GM18909 (cell line): ENCODE data around the gene HECTD4.
"Not testable (repeated sequence)": the region's sequence is repeated elsewhere in the genome, so short reads cannot be mapped to it uniquely, and the experiment has no call there.

Experiments
- ATAC-seq: cut with Tn5 transposase; IDR thresholded peaks from one replicate; pipeline ENCODE4 v1.9.1; 2021; ENCODE audit warnings: mild to moderate bottlenecking; ENCODE audit not compliant: unreplicated experiment, poor library complexity

HECTD4 gene

DNA sequence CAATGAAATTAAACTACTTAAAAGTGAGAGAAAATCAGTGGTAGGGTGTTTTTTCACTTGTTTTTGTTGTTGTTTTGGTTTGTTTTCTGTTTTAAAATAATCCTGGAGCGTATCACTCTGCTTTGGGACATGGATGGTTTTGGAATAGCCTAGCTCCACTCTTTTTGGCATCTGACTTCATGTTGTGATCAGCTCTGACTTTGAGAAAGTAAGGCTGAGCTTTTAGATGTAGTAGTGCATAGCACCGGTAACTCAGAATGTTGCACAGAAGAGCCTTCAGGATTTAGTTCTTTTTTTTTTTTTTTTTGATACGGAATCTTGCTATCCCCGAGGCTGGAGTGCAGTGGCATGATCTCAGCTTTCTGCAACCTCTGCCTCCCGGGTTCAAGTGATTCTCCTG is 248.8 kb downstream of the HECTD4 start:
- no peak for ATAC-seq

DNA sequence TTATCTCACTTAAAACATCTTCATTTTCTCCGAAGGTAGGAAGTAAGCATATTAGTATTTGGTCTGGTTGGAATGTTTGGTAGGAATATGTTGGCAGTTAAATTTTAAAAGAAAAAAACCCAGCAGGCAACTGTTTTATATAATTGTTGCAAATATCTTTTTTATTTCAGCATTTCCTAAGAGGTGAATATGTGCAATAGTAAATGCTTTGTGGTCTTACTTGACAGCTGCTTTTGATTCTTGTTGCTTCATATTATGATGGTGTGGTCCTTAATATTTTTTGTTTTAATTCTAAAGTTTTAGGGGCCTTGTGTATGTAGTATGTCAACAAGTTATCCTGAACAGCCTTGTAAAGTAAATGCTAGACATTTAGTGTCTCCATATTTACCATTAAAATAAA is 250.5 kb downstream of the HECTD4 start:
- no peak for ATAC-seq

DNA sequence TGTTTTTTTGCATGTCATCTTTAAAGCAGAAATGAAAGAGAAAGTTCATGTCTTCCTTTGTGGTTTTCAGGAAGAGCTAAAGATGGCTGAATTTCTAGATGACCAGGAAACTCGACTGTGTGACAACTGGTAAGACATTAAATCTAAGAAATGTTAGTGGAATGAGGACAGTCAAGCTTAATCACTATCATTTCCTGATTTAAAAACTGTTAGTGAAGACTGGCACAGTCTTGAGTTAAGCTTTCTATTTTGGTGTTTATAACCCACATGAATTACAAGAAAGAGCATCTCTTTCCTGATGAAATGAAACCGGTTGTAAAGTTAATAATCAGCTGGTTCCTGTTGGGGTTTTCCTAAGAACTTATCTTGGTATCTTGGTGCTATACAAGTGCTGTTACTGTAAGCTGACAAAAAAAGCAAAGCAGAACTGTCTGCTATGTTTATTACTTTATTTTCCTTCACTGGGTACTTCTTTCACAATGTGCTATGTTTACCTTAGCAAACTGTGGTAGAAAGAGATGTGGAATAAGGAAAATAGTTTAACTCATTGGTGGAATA is 251.7 kb downstream of the HECTD4 start:
- ATAC-seq, result peak; percentile 59

DNA sequence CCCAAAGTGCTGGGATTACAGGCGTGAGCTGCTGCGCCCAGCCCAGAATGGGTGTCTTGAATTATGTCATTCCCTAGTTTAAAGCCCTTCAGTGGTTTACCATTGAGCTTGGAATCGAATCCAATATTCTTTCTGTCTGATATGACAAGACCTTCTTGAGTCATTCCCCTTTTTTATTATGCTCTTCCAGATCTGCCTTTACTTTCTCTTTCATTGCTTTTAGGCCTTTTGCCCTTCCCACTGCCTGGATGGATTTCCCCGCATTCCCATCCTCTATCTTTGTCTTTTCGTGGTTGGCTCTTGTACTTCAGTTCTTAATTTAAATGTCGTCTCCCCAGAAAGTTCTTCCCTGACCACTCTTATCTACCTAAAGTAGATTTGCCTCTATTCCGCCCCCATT is 255.3 kb downstream of the HECTD4 start:
- no peak for ATAC-seq

DNA sequence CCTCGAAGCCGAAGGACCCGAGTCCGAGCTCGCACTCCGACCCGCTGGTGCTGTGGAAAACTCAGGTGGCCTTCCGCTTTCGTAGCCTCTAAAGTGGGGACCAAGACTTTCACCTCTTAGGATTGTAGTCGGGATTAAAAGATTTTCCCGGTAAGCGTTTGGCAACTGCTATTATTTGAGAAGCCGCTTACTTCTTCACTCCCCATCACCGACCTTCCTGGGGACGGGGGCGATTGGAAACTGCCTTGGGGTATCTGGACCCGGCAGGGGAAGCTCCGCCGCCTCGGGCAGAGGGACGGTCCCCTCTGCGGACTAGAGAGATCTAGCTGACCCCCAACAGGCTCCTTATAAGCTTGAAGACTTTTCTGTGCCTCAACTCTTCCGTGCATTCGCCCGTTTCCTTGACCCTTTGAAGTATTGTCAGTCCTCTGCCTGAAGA is 256.2 kb downstream of the HECTD4 start:
- ATAC-seq, result no peak

DNA sequence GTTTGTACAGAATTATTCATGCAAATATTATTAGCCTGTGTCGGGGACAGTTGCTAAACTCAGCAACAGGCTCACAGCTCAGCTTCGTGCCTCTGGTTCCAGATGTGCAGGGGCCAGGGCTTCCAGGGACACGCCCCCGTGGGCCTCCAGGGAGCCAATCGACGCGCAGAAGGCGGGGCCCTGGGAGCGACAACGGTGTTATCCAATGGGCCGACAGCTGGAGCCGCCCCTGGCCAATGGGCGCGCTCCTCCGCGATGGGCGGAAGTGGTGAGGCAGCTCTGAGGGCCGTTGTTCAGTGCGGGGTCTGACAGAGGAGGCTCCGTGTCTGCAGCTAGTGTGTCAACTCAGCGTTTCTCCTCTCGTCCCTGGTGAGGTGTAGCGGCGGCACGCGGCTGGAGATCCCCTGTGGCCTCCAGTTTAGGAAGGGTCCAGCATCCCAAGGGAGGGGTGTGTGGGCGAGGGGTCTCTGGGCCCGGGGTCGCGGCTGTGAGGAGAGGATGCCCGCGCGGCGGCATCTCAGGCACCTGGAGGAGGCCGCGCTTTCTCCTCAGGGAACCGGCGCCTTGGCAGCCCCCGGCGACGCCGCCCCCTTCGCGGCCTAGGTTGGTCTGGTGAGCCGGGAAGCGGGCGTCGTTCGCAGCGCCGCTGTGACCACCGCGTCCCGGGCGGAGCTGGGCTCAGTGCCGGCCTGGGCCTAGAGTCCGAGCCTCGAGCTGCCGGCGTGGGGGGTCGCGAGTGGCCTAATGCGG is 256.8 kb downstream of the HECTD4 start, which contains the start of gene TRAFD1:
TRAFD1 (plus strand) TSS at position 311 of the 750 bp plus-strand sequence. CDS start 4,963 bp downstream, outside the sequence.
- ATAC-seq, result peak; percentile 93

DNA sequence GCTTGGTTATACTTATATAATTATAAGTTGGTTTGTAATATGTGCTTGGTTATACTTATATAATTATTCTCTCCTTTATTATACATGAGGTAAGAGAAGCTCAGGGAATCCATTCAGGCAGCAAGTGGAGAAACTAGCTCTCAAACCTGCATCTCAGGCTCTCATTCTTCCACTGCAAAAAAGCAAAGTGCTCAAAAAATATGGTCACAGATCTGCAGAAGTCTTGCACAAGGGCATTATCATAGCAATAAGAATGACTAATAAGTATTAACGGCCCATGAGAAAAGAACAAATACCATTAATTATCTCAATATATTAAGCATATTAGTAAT is 257.3 kb downstream of the HECTD4 start:
- peak; percentile 1 for ATAC-seq

DNA sequence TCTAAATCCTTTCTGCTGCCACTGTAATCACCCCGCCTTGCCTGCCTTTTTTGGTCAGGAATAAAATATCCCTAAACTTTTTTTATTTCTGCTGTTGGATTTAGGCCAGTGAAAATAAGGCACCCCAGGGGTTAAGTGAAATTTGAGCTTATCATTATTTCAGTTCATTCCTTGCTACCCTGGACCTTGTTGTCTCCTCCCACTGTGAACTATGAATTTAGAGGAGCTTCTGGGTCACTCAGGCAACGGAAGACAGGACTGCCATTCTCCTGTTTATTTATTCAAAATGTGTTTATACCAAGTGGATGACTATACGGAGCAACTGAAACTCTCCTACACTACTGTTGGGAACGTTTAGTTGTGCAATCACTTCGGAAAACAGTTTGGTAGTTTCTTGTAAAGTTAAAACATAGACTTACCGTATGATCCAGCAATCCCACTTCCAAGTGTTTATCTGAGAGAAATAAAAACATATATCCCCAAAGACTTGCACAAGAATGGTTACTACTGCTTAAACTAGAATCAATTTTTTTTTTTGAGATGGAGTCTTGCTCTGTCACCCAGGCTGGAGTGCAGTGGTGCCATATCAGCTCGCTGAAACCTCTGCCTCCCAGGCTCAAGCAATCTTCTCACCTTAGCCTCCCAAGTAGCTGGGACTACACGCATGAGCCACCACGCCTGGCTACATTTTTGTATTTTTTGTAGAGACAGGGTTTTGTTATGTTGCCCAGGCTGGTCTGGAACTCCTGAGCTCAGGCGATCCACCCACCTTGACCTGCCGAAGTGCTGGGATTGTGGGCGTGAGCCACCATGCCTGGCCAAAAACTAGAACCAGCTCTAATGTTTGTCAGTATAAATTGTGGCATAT is 259.2 kb downstream of the HECTD4 start:
- ATAC-seq, result no peak

DNA sequence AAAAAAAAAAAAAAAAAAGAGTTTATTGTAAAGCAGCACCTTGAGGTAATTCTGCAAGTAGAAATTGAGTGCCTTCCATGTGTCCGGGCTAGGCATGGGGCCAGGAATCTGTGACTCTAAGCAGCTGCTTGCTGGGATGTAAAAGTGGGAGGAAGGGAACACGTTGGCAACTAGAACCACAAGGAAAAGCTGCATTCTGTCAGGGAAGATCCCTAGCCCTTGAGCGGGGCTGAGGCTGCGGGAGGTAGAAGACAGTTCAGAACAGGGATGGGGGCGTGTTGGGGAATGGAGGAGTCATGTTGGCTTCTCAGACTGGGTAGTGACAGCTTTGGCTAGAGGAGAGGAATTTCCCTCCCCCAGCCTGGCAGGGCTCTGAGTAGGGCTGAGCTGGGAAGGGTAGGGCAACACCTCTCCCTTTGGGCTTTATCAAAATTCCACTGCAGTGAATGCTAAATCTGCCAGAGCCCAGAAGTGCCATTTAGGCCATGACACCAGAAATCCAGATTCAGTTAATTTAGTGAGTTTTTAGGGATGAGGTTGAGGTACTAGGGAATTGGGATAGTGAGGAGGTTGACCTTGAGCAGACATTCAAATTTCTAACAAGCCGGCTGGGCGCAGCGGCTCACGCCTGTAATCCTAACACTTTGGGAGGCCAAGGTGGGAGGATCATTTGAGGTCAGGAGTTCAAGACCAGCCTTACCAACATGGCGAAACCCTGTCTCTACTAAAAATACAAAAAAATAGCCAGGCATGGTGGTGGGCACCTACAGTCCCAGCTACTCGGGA is 260.3 kb downstream of the HECTD4 start:
- no peak for ATAC-seq

DNA sequence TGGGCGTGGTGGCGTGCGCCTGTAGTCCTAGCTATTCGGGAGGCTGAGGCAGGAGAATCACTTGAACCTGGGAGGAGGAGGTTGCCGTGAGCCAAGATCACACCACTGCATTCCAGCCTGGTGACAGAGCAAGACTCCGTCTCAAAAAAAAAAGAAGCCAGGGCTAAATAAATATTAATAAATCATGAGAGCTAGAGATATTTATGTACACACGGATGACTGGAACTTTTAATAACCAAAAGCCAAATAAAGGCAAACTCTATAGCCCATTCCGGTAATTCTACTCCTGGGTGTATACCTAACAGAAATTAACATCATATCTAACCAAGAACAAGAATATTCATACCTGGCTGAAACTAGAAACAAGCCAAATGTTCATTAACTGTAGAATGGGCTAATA is 264.5 kb downstream of the HECTD4 start:
- ATAC-seq, result no peak

DNA sequence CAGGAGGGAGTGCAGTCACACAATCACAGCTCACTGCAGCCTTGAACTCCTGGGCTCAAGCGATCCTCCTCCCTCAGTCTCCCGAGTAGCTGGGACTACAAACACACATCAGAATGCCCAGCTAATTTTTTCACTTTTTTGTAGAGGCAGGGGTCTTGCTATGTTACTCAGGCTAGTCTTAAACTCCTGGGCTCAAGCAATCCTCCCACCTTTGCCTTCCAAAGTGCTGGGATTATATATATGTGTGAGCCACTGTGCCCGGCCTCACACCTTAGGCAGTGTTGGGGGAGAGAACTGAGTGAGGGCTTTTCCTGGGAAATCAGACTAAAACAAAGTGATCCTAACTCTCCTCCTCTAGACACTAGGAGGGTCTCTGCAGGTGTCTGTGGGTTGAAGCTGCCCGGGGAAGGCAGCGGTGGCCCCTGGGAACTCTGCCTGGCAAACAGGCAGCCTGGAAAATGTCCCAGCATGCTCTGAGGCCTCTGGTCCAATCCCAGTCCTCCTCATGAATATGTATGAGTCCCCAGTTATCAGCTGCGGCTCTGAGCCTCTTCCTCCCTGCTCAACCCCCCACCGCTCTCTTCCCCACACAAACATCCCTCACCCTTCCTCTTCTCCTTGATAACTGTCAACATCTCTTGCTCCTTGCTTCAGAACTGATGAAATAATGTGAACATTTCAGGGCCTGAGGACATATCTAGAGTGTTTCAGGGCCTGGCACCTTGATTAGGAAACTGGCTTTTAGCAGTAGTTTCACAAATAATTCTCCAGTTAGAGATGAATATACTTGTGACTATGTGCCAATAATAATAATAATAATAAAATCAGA is 265.8 kb downstream of the HECTD4 start:
- ATAC-seq, result no peak

DNA sequence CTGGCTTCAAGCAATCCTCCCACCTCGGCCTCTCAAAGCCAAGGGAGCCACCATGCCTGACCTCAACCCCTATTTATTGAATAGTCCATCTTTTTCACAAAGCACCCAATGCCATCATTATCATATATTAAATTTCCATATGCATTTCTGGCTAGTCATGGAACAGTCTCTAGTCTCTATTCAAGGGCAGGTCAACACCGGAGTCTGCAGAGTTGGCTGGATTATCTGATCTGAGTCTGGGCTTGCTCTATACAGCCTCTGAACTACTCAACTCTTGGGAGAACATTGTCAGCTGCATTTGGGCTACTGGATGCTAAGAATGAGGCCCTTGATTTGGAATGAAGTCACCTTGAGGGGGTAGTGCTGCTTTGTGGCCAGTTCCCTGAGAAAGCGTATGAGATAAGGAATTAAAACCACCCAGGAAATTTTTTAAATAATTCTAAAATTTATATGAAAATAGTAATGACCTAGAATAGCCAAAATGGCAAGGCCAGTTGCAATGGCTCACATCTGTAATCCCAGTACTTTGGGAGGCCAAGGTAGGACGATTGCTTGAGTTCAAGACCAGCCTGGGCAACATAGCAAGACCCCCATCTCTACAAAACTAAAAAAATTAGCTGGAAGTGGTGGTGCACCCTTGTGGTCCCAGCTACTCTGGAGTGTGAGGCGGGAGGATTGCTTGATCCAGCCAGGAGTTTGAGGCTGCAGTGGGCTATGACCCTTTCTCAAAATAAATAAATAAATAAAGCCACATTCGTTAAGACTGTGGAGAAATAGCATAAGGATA is 266.8 kb downstream of the HECTD4 start:
- no peak for ATAC-seq

DNA sequence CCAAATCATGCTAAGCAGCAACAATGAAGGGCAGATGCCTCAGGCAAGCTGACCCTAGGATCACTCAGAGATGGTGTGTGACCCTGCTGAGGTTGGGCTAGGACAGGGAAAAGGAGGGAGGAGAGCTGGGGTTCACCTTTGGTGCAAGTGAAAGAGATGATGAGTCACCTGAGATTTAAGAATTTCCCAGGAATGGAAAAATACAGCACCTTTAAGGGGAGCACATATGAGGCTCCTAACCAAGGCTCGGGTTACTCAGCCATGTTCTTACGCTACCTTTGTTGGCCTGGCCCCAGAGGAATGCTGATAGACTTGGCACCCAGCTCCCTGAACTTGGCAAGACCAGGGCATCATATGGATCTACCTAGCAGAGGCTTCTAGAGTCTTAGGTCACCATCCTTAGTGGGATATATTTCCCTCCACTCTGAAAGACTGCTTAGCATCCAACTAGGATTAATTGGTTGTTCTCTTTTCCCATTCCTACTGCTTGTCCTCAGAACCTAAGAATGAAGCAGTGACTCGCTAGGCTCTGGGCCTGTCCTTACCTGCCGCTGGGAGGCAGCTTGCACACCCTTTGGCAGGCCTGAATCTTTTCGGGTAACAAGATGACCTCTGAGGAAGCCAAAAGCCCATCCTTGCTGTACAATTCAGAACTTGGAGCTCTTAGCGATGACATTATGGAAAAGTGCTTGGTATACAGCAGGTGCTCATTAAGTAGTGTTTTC is 269.7 kb downstream of the HECTD4 start:
- ATAC-seq, result no peak

DNA sequence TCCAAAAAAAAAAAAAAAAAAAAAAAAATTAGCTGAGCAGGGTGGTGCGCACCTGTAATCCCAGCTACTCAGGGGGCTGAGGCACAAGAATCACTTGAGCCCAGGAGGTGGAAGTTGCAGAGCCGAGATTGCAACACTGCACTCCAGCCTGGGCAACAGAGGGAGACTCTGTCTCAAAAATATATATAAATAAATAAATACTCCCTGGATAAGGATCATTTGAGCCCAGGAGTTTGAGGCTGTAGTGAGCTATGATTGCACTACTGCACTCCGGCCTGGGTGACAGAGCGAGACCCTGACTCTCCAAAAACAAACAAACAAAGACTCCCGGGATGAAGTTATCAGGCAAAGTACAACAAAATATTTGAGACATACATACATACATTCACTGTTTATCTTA is 270.3 kb downstream of the HECTD4 start:
- no peak for ATAC-seq

DNA sequence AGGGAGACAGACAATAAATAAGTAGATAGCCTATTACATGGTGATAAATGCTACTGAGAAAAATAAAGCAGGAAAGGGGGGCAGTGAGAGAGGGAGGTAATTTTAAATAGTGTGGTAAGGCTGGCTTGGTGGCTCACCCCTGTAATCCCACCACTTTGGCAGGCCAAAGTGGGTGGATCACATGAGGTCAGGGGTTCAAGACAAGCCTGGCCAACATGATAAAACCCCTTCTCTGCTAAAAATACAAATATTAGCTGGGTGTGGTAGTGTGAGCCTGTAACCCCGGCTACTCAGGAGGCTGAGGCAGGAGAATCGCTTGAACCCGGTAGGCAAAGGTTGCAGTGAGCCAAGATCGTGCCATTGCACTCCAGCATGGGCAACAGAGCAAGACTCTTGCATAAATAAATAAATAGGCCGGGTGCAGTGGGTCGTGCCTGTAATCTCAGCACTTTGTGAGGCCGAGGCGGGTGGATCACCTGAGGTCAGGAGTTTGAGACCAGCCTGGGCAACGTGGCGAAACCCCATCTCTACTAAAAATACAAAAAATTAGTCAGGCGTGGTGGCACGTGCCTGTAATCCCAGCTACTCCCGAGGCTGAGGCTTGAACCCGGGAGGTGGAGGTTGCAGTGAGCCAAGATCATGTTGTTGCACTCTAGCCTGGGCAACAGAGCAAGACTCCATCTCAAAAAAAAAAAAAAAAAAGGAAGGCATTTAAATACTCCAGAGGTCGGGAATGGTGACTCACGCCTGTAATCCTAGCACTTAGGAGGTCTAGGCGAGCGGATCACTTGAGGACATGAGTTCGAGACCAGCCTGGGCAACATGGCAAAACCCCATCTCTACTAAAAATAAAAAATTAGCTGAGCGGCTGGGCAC is 271.2 kb downstream of the HECTD4 start:
- ATAC-seq, result not testable (repeated sequence)
